ENCODE results near the gene KISS1R. TPM values are rescaled to one million over a fixed set of nuclear protein-coding genes. Genes with fewer than 3 reads are reported as not detected.

KISS1R gene
- total RNA-seq, 1 donor from 2014 or later: 6.1 TPM

GRCh38 chr19:879711-880438, 37.3 kb upstream of the KISS1R start:
- Mint-ChIP-seq H3K4me1 (ENCODE audit: low read depth) (no peaks in the 10 kb centered on the region), H3K9me3 (ENCODE audit: low read depth) (no peaks in the 10 kb centered on the region), H3K4me3 (ENCODE audit: low read depth) (no peak overlapping the region), H3K27me3 (no peaks in the 10 kb centered on the region), H3K27ac (no peak overlapping the region), H3K36me3 (ENCODE audit: insufficient read depth) (peaks cover 13% of the 10 kb centered on the region)
- DNase-seq (ENCODE audit: low spot score, unreplicated experiment): no peak
- TF ChIP-seq, protein P1, sequence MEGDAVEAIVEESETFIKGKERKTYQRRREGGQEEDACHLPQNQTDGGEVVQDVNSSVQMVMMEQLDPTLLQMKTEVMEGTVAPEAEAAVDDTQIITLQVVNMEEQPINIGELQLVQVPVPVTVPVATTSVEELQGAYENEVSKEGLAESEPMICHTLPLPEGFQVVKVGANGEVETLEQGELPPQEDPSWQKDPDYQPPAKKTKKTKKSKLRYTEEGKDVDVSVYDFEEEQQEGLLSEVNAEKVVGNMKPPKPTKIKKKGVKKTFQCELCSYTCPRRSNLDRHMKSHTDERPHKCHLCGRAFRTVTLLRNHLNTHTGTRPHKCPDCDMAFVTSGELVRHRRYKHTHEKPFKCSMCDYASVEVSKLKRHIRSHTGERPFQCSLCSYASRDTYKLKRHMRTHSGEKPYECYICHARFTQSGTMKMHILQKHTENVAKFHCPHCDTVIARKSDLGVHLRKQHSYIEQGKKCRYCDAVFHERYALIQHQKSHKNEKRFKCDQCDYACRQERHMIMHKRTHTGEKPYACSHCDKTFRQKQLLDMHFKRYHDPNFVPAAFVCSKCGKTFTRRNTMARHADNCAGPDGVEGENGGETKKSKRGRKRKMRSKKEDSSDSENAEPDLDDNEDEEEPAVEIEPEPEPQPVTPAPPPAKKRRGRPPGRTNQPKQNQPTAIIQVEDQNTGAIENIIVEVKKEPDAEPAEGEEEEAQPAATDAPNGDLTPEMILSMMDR (IDR thresholded peaks at IDR 0.05; ENCODE audit: unreplicated experiment): no peak

DNA sequence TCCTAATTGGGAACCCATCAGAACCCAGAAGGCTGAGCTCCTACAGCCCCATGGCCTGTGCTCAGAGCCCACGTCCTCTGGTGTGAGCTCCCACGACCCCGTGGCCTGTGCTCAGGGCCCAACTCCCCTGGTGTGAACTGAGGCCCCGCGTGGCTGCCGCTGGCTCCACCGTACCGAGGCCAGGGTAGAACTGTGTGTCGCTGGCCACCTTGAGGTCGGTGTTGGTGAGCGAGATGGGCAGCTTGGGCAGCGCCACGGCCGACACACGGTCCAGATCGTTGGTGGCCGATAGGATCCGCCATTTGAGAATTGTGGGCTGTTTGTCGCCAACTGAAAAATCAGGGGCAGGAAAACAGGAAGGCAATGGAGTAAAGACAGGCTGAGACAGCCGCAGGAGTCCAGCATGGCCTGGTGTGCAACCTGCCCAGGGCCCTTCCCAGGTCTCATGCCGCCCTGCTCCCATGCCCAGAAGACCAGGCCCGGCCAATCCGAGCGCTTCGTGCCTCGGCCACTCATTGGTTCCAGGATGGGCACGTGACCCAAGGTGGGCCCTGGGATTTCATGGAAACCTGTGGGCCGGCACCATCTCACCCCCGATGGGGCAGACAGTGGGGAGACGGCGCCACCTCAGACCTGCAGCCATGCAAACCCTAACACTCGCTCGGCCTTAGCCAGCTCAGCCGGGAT, 35.6 kb upstream of the KISS1R start:
- peaks cover 14% of the 10 kb centered on the region for H3K36me3 Mint-ChIP-seq (ENCODE audit: insufficient read depth)
- H3K4me3 Mint-ChIP-seq (ENCODE audit: low read depth): no peak overlapping the region
- no peaks in the 10 kb centered on the region for H3K27me3 Mint-ChIP-seq
- H3K9me3 Mint-ChIP-seq (ENCODE audit: low read depth): no peaks in the 10 kb centered on the region
- no peak for DNase-seq (ENCODE audit: low spot score, unreplicated experiment)
- TF ChIP-seq, protein P1 (IDR thresholded peaks at IDR 0.05; ENCODE audit: unreplicated experiment): no peak
- no peak overlapping the region for H3K27ac Mint-ChIP-seq
- no peaks in the 10 kb centered on the region for H3K4me1 Mint-ChIP-seq (ENCODE audit: low read depth)

DNA sequence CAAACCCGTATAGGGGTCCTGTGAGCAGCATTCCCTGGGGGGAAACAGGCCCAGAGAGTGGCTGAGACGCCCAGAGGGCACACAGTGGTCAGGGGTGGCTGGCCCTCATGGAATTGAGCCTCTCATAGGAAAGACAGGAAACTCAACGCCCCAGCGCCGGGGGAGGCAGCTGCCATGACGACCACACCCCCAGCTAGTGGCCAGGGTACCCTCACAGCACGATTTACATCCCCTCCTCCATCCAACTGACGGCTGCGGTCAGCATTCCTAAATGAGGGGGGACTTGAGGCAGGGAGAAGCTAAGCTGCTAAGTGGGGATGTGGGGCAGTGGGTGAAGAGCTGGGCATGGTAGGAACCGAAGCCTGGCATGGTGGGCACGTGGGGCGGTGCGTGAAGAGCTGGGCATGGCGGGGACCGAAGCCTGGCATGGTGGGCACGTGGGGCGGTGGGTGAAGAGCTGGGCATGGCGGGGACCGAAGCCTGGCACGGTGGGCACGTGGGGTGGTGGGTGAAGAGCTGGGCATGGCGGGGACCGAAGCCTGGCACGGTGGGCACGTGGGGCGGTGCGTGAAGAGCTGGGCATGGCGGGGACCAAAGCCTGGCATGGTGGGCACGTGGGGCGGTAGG, 34.1 kb upstream of the KISS1R start:
- Mint-ChIP-seq H3K4me3 (ENCODE audit: low read depth) (no peak overlapping the region), H3K9me3 (ENCODE audit: low read depth) (no peaks in the 10 kb centered on the region), H3K27me3 (no peaks in the 10 kb centered on the region), H3K4me1 (ENCODE audit: low read depth) (no peaks in the 10 kb centered on the region), H3K27ac (no peak overlapping the region), H3K36me3 (ENCODE audit: insufficient read depth) (peaks cover 17% of the 10 kb centered on the region)
- DNase-seq (ENCODE audit: low spot score, unreplicated experiment): no peak
- TF ChIP-seq, protein P1 (IDR thresholded peaks at IDR 0.05; ENCODE audit: unreplicated experiment): no peak

DNA sequence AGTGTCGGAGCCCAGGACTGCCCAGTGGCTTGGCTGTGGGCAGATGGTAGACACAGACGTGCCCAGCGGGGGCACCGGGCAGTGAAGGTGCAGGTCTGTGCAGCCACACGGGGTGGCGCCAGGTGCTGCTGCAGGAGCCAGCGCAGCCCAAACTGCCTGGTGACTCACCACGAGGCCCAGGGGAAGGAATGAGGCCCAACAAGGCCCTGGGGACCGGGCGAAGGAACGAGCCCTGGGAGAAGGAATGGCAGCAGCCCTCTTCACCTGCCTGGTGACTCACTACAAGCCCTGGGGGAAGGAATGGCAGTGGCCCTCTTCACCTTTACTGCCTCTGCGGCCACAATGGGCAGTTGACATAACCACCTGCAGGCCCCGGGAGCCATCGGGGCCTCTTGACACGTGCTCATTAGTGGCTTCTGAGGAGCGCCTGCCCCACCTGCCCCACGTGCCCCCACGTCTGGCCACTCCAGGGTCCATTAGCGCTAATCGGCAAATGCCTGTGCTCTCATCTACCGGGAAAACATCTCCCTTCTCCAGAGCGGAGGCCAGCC, 33.4 kb upstream of the KISS1R start:
- peaks cover 17% of the 10 kb centered on the region for H3K36me3 Mint-ChIP-seq (ENCODE audit: insufficient read depth)
- H3K27me3 Mint-ChIP-seq: no peaks in the 10 kb centered on the region
- H3K27ac Mint-ChIP-seq: no peak overlapping the region
- no peaks in the 10 kb centered on the region for H3K9me3 Mint-ChIP-seq (ENCODE audit: low read depth)
- DNase-seq (ENCODE audit: low spot score, unreplicated experiment): no peak
- no peaks in the 10 kb centered on the region for H3K4me1 Mint-ChIP-seq (ENCODE audit: low read depth)
- TF ChIP-seq, protein P1 (IDR thresholded peaks at IDR 0.05; ENCODE audit: unreplicated experiment): no peak
- no peak overlapping the region for H3K4me3 Mint-ChIP-seq (ENCODE audit: low read depth)

Measured in progenitor cell of endocrine pancreas (in vitro differentiated cells).